Natural killer cell (primary cell): ENCODE measurements around the gene RXFP4. TPM values are rescaled to one million over a fixed set of nuclear protein-coding genes. Genes with fewer than 3 reads are reported as not detected.
A peak's percentile ranks its signal among the peaks of the same experiment; 100 is the strongest.

Experiments
- ATAC-seq, 3 donors: fragments of 150-1000 bp in 2 of 3; fragments of 200-7000 bp in 1 of 3; cut with Tn5 transposase; 1 replicate in 1 of 3; 2 replicates in 2 of 3; pipeline ENCODE4 v1.10.0; 2021; ENCODE audit warnings: mild to moderate bottlenecking in 2 of 3, moderate library complexity in 2 of 3
- DNase-seq, 2 donors: peaks; one replicate each; pipeline versions ENCODE4 v3.0.0 to v3.0.0-alpha.2; 2013 to 2021; ENCODE audit warnings: mixed read lengths in 1 of 2
- H3K27ac ChIP-seq: one replicate; pipeline ENCODE4 v1.5.1; 2013; ENCODE audit warnings: mild to moderate bottlenecking, low read length
- H3K27me3 ChIP-seq: one replicate; pipeline ENCODE4 v1.6.1; 2013; ENCODE audit warnings: low read length; ENCODE audit not compliant: control insufficient read depth, insufficient read depth
- H3K36me3 ChIP-seq: one replicate; pipeline ENCODE4 v1.6.1; 2013; ENCODE audit warnings: low read length; ENCODE audit not compliant: control insufficient read depth, insufficient read depth
- H3K4me1 ChIP-seq: one replicate; pipeline ENCODE4 v1.6.1; 2013; ENCODE audit warnings: low read length; ENCODE audit not compliant: control insufficient read depth, insufficient read depth
- H3K4me3 ChIP-seq: one replicate; pipeline ENCODE4 v1.5.1; 2013; ENCODE audit warnings: low read length
- H3K9me3 ChIP-seq: one replicate; pipeline ENCODE4 v1.6.1; 2013; ENCODE audit warnings: low read length; ENCODE audit not compliant: control insufficient read depth, insufficient read depth
- H3K27ac Mint-ChIP-seq, 2 donors: one replicate each; pipeline ENCODE4 v1.8.0; 2022; ENCODE audit warnings: mild to moderate bottlenecking in 2 of 2, mixed read lengths in 2 of 2, moderate library complexity in 1 of 2
- H3K27me3 Mint-ChIP-seq, 2 donors: one replicate each; pipeline ENCODE4 v1.8.0; 2022; ENCODE audit warnings: low read depth in 2 of 2, mixed read lengths in 2 of 2
- H3K36me3 Mint-ChIP-seq: one replicate; pipeline ENCODE4 v1.8.0; 2022; ENCODE audit warnings: mixed read lengths
- H3K4me1 Mint-ChIP-seq, 2 donors: one replicate each; pipeline ENCODE4 v1.8.0; 2022; ENCODE audit warnings: mixed read lengths in 2 of 2
- H3K4me3 Mint-ChIP-seq: one replicate; pipeline ENCODE4 v1.8.0; 2022; ENCODE audit warnings: mild to moderate bottlenecking, moderate library complexity, mixed read lengths
- H3K9me3 Mint-ChIP-seq, 2 donors: one replicate each; pipeline ENCODE4 v1.8.0; 2022; ENCODE audit warnings: mixed read lengths in 2 of 2
- WGBS: methylation state at CpG from one replicate; pipeline ENCODE4 v1.1.7; 2013; ENCODE audit warnings: missing lambda C conversion rate; ENCODE audit not compliant: insufficient coverage; 5-methylcytosine and 5-hydroxymethylcytosine counted together
- intact Hi-C: fragments of 100-400 bp; cut with micrococcal nuclease; formaldehyde crosslinking; loops from one replicate; pipeline ENCODE4 v1.14.2; 2022
- total RNA-seq, 4 donors: library from RNA; stranded (reverse); fragments of 120-200 nt in 1 of 4; gene quantifications; one replicate each; pipeline versions ENCODE4 v1.2.3 to v1.2.4, GENCODE V29; 2013 to 2022
- TF ChIP-seq, protein P1 (sequence below): fragments of 200-600 bp; IDR thresholded peaks from one replicate; pipeline ENCODE4 v1.8.0; 2022; ENCODE audit warnings: antibody characterized with exemption

Gene RXFP4
- total RNA-seq, 3 donors from 2014 or later (not counting 1 experiment from before 2014, with no cell fraction given): not detected

- Histone ChIP-seq H3K4me1 (peaks cover 82% of the 10 kb centered on the region), H3K9me3 (no peaks in the 10 kb centered on the region), H3K36me3 (peaks cover 60% of the 10 kb centered on the region), H3K27ac (peak overlapping the region; percentile 55), H3K27me3 (no peaks in the 10 kb centered on the region), H3K4me3 (no peak overlapping the region)
- TF ChIP-seq, protein P1, sequence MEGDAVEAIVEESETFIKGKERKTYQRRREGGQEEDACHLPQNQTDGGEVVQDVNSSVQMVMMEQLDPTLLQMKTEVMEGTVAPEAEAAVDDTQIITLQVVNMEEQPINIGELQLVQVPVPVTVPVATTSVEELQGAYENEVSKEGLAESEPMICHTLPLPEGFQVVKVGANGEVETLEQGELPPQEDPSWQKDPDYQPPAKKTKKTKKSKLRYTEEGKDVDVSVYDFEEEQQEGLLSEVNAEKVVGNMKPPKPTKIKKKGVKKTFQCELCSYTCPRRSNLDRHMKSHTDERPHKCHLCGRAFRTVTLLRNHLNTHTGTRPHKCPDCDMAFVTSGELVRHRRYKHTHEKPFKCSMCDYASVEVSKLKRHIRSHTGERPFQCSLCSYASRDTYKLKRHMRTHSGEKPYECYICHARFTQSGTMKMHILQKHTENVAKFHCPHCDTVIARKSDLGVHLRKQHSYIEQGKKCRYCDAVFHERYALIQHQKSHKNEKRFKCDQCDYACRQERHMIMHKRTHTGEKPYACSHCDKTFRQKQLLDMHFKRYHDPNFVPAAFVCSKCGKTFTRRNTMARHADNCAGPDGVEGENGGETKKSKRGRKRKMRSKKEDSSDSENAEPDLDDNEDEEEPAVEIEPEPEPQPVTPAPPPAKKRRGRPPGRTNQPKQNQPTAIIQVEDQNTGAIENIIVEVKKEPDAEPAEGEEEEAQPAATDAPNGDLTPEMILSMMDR: no peak
- peak overlapping the region; percentile 89 to 90 for H3K27ac Mint-ChIP-seq
- peak in 1 of 2 donors; percentile 64 for DNase-seq
- H3K4me3 Mint-ChIP-seq: peak overlapping the region; percentile 69
- 47% methylated on average over 11 of the region's 13 CpGs for WGBS
- ATAC-seq: peak; percentile 53 to 63 (median 60)
- H3K9me3 Mint-ChIP-seq: no peaks in the 10 kb centered on the region
- H3K4me1 Mint-ChIP-seq: peaks cover 62 to 72% of the 10 kb centered on the region in 2 donors
- no peaks in the 10 kb centered on the region for H3K36me3 Mint-ChIP-seq
- intact Hi-C loops: loop anchor here (2.0 kb wide), 1 partner anchor 13 kb away; no protein-coding TSS in a partner anchor
- no peaks in the 10 kb centered on the region for H3K27me3 Mint-ChIP-seq
Measured at GRCh38 chr1:155967341-155968050, 26.1 kb downstream of the RXFP4 start.

- intact Hi-C loops: no loop called here
- H3K9me3 Mint-ChIP-seq: no peaks in the 10 kb centered on the region
- peak overlapping the region; percentile 69 for H3K4me3 Mint-ChIP-seq
- no peak overlapping the region for H3K4me3 ChIP-seq
- 72% methylated on average over 3 of the region's 7 CpGs for WGBS
- H3K9me3 ChIP-seq: no peaks in the 10 kb centered on the region
- DNase-seq (peak in 1 of 2 donors; percentile 4), ATAC-seq (no peak)
- H3K36me3 Mint-ChIP-seq: no peaks in the 10 kb centered on the region
- TF ChIP-seq, protein P1: no peak
- no peaks in the 10 kb centered on the region for H3K27me3 ChIP-seq
- H3K4me1 ChIP-seq: peaks cover 82% of the 10 kb centered on the region
- H3K27ac Mint-ChIP-seq: peak overlapping the region; percentile 89 to 90
- H3K36me3 ChIP-seq: peaks cover 58% of the 10 kb centered on the region
- peaks cover 68 to 72% of the 10 kb centered on the region in 2 donors for H3K4me1 Mint-ChIP-seq
- H3K27ac ChIP-seq: peak overlapping the region; percentile 55
- H3K27me3 Mint-ChIP-seq: no peaks in the 10 kb centered on the region
Measured at GRCh38 chr1:155968051-155968400, 26.6 kb downstream of the RXFP4 start.

GRCh38 chr1:155968670-155969069 is 27.2 kb downstream of the RXFP4 start:
- intact Hi-C loops: no loop called here
- TF ChIP-seq, protein P1: no peak
- Histone ChIP-seq H3K4me1 (peaks cover 86% of the 10 kb centered on the region), H3K27me3 (no peaks in the 10 kb centered on the region), H3K4me3 (no peak overlapping the region), H3K9me3 (no peaks in the 10 kb centered on the region), H3K36me3 (peaks cover 54% of the 10 kb centered on the region), H3K27ac (peak overlapping the region; percentile 55)
- Mint-ChIP-seq H3K4me1 (peaks cover 74 to 79% of the 10 kb centered on the region in 2 donors), H3K27ac (peak overlapping the region; percentile 89 to 90), H3K9me3 (no peaks in the 10 kb centered on the region), H3K36me3 (no peaks in the 10 kb centered on the region), H3K27me3 (no peaks in the 10 kb centered on the region), H3K4me3 (peak overlapping the region; percentile 56)
- 87% methylated on average over 3 of the region's 3 CpGs for WGBS
- no peak for ATAC-seq
- peak in 1 of 2 donors; percentile 3 for DNase-seq
